H9 (cell line): ENCODE data around the gene RAB40AL. TPM values are rescaled to one million over a fixed set of nuclear protein-coding genes. Genes with fewer than 3 reads are reported as not detected.
"Not testable (repeated sequence)": the region's sequence is repeated elsewhere in the genome, so short reads cannot be mapped to it uniquely, and the experiment has no call there.

ENCODE experiments used
- DNase-seq: peaks from one replicate; pipeline ENCODE4 v3.0.0-alpha.2; 2017
- H2AFZ ChIP-seq: one replicate; pipeline ENCODE4 v1.6.1; 2013; ENCODE audit warnings: mild to moderate bottlenecking, low read length, control low read depth, moderate library complexity
- H2AK5ac ChIP-seq: 2 replicates; pipeline ENCODE4 v1.6.1; 2013; ENCODE audit warnings: low read length, control low read depth, mixed read lengths; ENCODE audit not compliant: insufficient read length
- H2BK120ac ChIP-seq: one replicate; pipeline ENCODE4 v1.6.1; 2013; ENCODE audit warnings: low read depth, mild to moderate bottlenecking, low read length, control low read depth, inconsistent platforms; ENCODE audit not compliant: poor library complexity, severe bottlenecking
- H2BK12ac ChIP-seq: 2 replicates; pipeline ENCODE4 v1.6.1; 2013; ENCODE audit warnings: low read length, control low read depth, mixed read lengths, low read depth; ENCODE audit not compliant: insufficient read length
- H2BK15ac ChIP-seq: 2 replicates; pipeline ENCODE4 v1.6.1; 2013; ENCODE audit warnings: low read depth, low read length, control low read depth
- H2BK20ac ChIP-seq: one replicate; pipeline ENCODE4 v1.6.1; 2013; ENCODE audit warnings: low read depth, mild to moderate bottlenecking, low read length, control low read depth, inconsistent platforms; ENCODE audit not compliant: poor library complexity, severe bottlenecking
- H2BK5ac ChIP-seq: 2 replicates; pipeline ENCODE4 v1.6.1; 2013; ENCODE audit warnings: low read length, control low read depth, mixed read lengths; ENCODE audit not compliant: insufficient read length
- H3K14ac ChIP-seq: 2 replicates; pipeline ENCODE4 v1.6.1; 2013; ENCODE audit warnings: low read length, control low read depth; ENCODE audit not compliant: insufficient read depth
- H3K18ac ChIP-seq: 2 replicates; pipeline ENCODE4 v1.6.1; 2013; ENCODE audit warnings: low read depth, mild to moderate bottlenecking, mixed read lengths, low read length, control low read depth; ENCODE audit not compliant: insufficient read length
- H3K23ac ChIP-seq: 2 replicates; pipeline ENCODE4 v1.6.1; 2013; ENCODE audit warnings: low read length, control low read depth, mixed read lengths, low read depth; ENCODE audit not compliant: insufficient read length
- H3K23me2 ChIP-seq: 2 replicates; pipeline ENCODE4 v1.6.1; 2013; ENCODE audit warnings: low read depth, mild to moderate bottlenecking, mixed read lengths, low read length, control low read depth; ENCODE audit not compliant: insufficient read length, poor library complexity, severe bottlenecking
- H3K27ac ChIP-seq: 2 replicates; pipeline ENCODE4 v1.5.1; 2013; ENCODE audit warnings: low read length, control low read depth, mixed read lengths, low read depth; ENCODE audit not compliant: insufficient read length
- H3K27me3 ChIP-seq: 2 replicates; pipeline ENCODE4 v1.6.1; 2013; ENCODE audit warnings: low read length, control low read depth, inconsistent platforms; ENCODE audit not compliant: insufficient read depth
- H3K4ac ChIP-seq: 2 replicates; pipeline ENCODE4 v1.6.1; 2013; ENCODE audit warnings: low read depth, mild to moderate bottlenecking, control low read depth, inconsistent platforms, low read length, moderate library complexity
- H3K4me1 ChIP-seq: 2 replicates; pipeline ENCODE4 v1.6.1; 2013; ENCODE audit warnings: low read length, control low read depth, inconsistent platforms; ENCODE audit not compliant: insufficient read depth
- H3K4me2 ChIP-seq: 2 replicates; pipeline ENCODE4 v1.6.1; 2013; ENCODE audit warnings: low read length, control low read depth, mixed read lengths; ENCODE audit not compliant: insufficient read length, insufficient read depth
- H3K56ac ChIP-seq: 2 replicates; pipeline ENCODE4 v1.6.1; 2013; ENCODE audit warnings: low read depth, mild to moderate bottlenecking, mixed read lengths, low read length, control low read depth; ENCODE audit not compliant: insufficient read length
- H3K79me1 ChIP-seq: 2 replicates; pipeline ENCODE4 v1.6.1; 2013; ENCODE audit warnings: low read depth, mild to moderate bottlenecking, moderate library complexity, low read length, control low read depth, inconsistent platforms; ENCODE audit not compliant: insufficient read depth, poor library complexity, severe bottlenecking
- H3K79me2 ChIP-seq: 2 replicates; pipeline ENCODE4 v1.6.1; 2013; ENCODE audit warnings: low read length, control low read depth, inconsistent platforms; ENCODE audit not compliant: insufficient read depth
- H3K9ac ChIP-seq: 2 replicates; pipeline ENCODE4 v1.6.1; 2013; ENCODE audit warnings: low read length, control low read depth, mixed read lengths; ENCODE audit not compliant: insufficient read length; ENCODE audit errors: extremely low read depth
- H3K9me3 ChIP-seq: one replicate; pipeline ENCODE4 v1.6.1; 2013; ENCODE audit warnings: low read depth, low read length, inconsistent platforms; ENCODE audit not compliant: control insufficient read depth
- H3T11ph ChIP-seq: one replicate; pipeline ENCODE4 v1.6.1; 2013; ENCODE audit warnings: mild to moderate bottlenecking, low read length, control low read depth, inconsistent platforms
- H4K20me1 ChIP-seq: one replicate; pipeline ENCODE4 v1.6.1; 2013; ENCODE audit not compliant: control insufficient read depth, insufficient read length, insufficient read depth
- H4K5ac ChIP-seq: 2 replicates; pipeline ENCODE4 v1.6.1; 2013; ENCODE audit warnings: low read depth, mild to moderate bottlenecking, mixed read lengths, low read length, control low read depth; ENCODE audit not compliant: insufficient read length
- H4K8ac ChIP-seq: replicated peaks from 2 replicates; pipeline ENCODE4 v1.6.1; 2013; ENCODE audit warnings: low read length, control low read depth, mixed read lengths, low read depth; ENCODE audit not compliant: insufficient read length
- H4K91ac ChIP-seq: 2 replicates; pipeline ENCODE4 v1.6.1; 2013; ENCODE audit warnings: low read depth, mild to moderate bottlenecking, moderate library complexity, mixed read lengths, low read length, control low read depth; ENCODE audit not compliant: insufficient read length
- H3K27ac Mint-ChIP-seq, 3 experiments: 2 replicates in 2 of 3; 3 replicates in 1 of 3; pipeline ENCODE4 v1.8.0; 2020 to 2021; ENCODE audit warnings: mixed read lengths in 3 of 3, mild to moderate bottlenecking in 1 of 3, moderate library complexity in 1 of 3
- H3K27me3 Mint-ChIP-seq: 2 replicates; pipeline ENCODE4 v1.8.0; 2021; ENCODE audit warnings: low read depth, mild to moderate bottlenecking, moderate library complexity, mixed read lengths
- H3K36me3 Mint-ChIP-seq, 3 experiments: 2 replicates in 2 of 3; 3 replicates in 1 of 3; pipeline ENCODE4 v1.8.0; 2020 to 2021; ENCODE audit warnings: low read depth in 3 of 3, mixed read lengths in 3 of 3; ENCODE audit not compliant: insufficient read depth in 1 of 3
- H3K4me1 Mint-ChIP-seq, 2 experiments: 2 replicates each; pipeline ENCODE4 v1.8.0; 2020; ENCODE audit warnings: mixed read lengths in 2 of 2
- H3K4me3 Mint-ChIP-seq, 2 experiments: 2 replicates in 1 of 2; 3 replicates in 1 of 2; pipeline ENCODE4 v1.8.0; 2020 to 2021; ENCODE audit warnings: mild to moderate bottlenecking in 2 of 2, mixed read lengths in 2 of 2, moderate library complexity in 1 of 2
- H3K9me3 Mint-ChIP-seq, 2 experiments: 2 replicates in 1 of 2; 3 replicates in 1 of 2; pipeline ENCODE4 v1.8.0; 2020; ENCODE audit warnings: mild to moderate bottlenecking in 2 of 2, mixed read lengths in 2 of 2, moderate library complexity in 1 of 2
- WGBS: extraction: QIAGEN DNeasy Blood & Tissue Kit; methylation state at CpG from one replicate; pipeline ENCODE4 v1.1.7; 2013; ENCODE audit warnings: missing lambda C conversion rate, low lambda C conversion rate, mixed read lengths; ENCODE audit not compliant: insufficient read length; ENCODE audit errors: extremely low coverage; 5-methylcytosine and 5-hydroxymethylcytosine counted together
- long read RNA-seq: library from polyadenylated mRNA; unstranded; transcript quantifications from one replicate; pipeline ENCODE4 v2.0.0, GENCODE V29; 2020
- total RNA-seq: library from RNA; stranded (reverse); gene quantifications from 2 replicates; pipeline ENCODE4 v1.2.1, GENCODE V29; 2021

Gene RAB40AL, protein sequence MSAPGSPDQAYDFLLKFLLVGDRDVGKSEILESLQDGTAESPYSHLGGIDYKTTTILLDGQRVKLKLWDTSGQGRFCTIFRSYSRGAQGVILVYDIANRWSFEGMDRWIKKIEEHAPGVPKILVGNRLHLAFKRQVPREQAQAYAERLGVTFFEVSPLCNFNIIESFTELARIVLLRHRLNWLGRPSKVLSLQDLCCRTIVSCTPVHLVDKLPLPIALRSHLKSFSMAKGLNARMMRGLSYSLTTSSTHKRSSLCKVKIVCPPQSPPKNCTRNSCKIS
- total RNA-seq: not detected in 2 replicates
- long read RNA-seq: 0 reads

GRCh38 chrX:102936972-102937371, at the start of gene RAB40AL:
TSS of gene RAB40AL (plus strand) at chrX:102937272. CDS start at chrX:102937319, 47 bp downstream.
- not testable (repeated sequence) for H4K20me1 ChIP-seq, H3K23me2 ChIP-seq, H2BK12ac ChIP-seq, H2AFZ ChIP-seq, H2AK5ac ChIP-seq, H2BK120ac ChIP-seq, H3K27ac Mint-ChIP-seq, H3K79me1 ChIP-seq, H3K27me3 ChIP-seq, H2BK15ac ChIP-seq, H3K23ac ChIP-seq, H4K91ac ChIP-seq, H3K14ac ChIP-seq, H3K27me3 Mint-ChIP-seq, H3K9ac ChIP-seq, H3K4me2 ChIP-seq, H3K4me1 ChIP-seq, H3T11ph ChIP-seq, H3K4ac ChIP-seq, H3K4me3 Mint-ChIP-seq, H4K5ac ChIP-seq, H2BK5ac ChIP-seq, H4K8ac ChIP-seq, H3K56ac ChIP-seq, H3K27ac ChIP-seq, H3K18ac ChIP-seq, H3K4me1 Mint-ChIP-seq, H3K36me3 Mint-ChIP-seq, H2BK20ac ChIP-seq, DNase-seq, H3K79me2 ChIP-seq
- H3K9me3 Mint-ChIP-seq: peaks cover 52 to 54% of the 10 kb centered on the region in 2 experiments
- no CpG with 5 or more reads among the region's 15 CpGs for WGBS
- peaks cover 28% of the 10 kb centered on the region for H3K9me3 ChIP-seq
